ENCODE measurements around the gene SLC25A27.

SLC25A27 gene

DNA sequence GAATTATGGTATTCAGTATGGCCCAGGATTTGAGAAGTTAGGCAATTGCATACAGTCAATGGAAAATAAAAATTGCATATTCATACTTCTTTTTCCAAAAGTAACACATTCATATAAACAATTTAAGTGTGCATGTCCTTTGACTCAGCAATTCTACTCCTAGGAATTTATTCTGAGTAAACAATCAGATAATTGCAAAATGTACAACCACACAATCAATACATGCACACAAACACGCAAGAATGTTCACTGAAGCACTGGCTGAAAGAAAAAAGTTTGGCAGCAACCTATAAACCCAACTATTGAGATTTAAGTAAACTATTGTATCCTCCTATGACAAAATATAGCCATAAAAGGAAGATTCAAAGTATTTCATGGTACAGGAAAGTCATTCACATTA lies 1.8 kb upstream of the SLC25A27 start:
- no peak for DNase-seq (ENCODE audit: low read depth in 2 of 2)

DNA sequence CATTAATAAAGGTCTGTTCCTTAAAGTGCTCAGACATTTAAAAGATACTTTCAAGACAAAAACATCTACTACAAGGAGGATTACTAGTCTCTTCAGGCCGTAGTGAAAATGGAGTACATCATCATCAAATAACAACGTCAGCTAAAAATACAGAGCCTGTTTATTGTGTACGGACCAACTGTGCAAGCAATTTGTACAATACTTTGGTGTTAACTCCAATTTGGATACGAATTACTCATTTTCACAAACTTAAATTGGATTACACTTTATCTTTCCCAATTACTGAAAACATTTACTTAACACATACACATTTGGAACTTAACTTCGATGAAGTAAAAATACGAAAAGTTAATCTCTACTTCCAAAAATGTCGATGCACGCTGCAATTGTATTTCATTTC lies 959 bp upstream of the SLC25A27 start:
- no peak for DNase-seq (ENCODE audit: low read depth in 2 of 2)

DNA sequence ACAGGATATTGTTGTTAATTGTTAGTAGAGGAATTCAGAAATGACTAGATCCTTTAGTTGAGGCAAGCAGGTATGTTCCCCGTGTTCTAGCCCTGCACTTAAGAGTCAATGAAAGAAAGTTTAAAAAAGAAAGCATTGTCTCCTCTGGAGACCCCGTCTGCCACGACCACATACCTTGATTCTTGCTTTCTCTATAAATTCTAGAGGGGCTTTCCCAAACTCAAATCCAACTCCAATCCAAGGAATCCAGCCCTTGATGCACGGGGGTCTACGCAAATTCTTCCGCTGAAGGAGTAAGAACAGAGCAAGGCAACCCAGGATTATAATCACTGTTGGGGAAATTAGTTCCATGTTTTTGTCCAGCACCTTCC lies 558 bp upstream of the SLC25A27 start:
- DNase-seq (ENCODE audit: low read depth in 2 of 2): no peak

DNA sequence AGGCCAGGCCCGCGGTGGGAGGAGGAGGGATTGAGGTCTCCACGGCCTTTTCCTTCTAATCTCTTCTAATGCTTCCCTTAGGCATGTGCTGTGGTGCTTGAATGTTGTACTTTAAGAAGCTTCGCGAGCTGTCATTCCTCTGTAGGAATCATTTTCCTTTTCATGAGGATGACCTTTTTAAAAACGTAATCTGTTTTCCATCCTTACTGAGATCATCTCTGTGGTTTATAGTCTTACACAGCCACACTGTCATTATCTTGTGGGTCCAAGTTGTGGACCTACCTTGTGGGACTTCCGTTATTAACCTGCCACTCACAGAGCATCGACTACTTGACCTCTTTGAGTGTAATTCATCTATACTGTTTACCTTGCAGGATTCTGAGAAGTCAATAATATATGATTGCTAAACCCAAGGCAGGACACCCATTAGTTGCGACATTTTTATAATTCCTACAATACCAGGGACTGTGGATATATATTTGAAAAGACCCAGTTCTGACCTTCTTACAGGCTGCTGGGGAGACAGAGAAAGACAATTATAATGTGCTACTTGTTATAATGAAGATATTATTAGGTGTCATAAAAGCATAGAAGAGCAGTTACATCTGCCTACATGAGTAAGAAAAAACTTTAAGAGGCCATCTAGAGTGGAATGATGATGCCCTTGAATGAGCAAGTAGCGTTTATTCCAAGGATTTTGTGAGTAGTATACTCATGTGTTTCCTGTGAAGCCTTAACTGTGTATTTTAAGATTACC lies 842 bp downstream of the SLC25A27 start:
- DNase-seq (ENCODE audit: low read depth in 2 of 2): no peak

DNA sequence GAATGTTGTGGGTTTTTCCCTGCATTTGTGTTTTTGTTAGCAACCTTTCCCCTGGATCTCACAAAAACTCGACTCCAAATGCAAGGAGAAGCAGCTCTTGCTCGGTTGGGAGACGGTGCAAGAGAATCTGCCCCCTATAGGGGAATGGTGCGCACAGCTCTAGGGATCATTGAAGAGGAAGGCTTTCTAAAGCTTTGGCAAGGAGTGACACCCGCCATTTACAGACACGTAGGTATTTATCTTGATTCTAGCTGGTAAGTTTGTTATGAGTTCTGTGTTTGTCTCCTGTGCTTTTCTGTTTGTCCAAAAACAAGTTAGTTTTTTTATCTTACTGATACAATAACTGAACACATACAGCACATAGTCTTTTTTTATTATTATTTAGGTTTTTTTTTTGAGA lies 3.0 kb downstream of the SLC25A27 start:
- no peak for DNase-seq (ENCODE audit: low read depth in 2 of 2)

DNA sequence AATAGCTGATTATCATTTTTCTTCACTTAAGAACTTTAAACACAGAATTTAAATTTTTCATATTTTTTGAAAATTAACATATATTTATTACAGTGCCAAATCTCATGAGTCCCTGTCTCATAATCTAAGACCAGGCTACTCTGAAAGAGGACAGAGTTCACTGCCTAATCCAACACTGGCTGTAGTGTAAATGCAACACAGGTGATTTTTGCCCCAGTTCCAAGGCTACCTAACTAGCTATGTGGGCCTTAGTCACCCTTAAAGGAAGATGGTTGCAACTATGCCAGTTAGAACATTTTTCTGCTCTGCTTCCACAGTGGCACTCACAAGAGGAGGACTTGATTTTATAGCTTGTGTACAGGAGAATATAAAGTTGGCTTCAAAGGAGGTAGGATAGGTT lies 4.9 kb downstream of the SLC25A27 start:
- no peak for DNase-seq (ENCODE audit: low read depth in 2 of 2)

DNA sequence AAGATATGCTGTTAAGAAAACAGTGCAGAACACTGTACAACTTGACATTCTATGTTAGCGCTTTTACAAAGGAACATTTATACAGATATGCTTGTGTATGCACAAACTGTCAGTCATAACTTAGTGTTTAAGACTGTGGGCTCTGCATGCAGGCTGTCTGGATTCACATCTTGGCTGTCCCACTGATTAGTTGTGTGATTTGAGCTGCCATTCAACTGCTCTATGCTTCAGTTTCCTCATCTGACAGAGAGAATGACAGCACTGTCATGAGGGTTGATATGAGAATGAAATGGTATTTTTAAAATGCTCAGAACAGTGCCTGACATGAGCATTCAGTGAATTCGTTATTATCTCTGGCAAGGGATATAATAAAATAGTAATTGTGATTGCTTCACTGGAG lies 8.7 kb downstream of the SLC25A27 start:
- DNase-seq (ENCODE audit: low read depth in 2 of 2): no peak

DNA sequence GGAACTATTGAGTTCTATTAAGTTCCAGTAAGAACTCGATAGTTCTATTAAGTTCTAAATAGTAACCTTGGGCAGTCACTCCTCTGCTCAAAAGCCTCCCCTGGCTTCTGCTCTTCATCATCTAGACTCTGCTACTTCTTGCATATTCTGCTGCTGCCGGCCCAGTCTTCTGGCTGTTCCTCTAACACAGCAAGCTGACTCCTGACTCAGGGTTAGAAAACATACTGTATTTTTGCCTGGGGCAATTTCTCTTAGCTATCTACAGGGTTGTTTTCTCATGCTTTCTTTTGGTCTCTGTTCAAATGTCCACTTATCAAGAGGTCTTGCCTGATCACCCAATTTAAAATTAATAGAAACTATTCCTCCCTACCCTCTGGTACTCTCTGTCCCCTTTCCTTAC lies 14.6 kb downstream of the SLC25A27 start:
- no peak for DNase-seq (ENCODE audit: low read depth in 2 of 2)

DNA sequence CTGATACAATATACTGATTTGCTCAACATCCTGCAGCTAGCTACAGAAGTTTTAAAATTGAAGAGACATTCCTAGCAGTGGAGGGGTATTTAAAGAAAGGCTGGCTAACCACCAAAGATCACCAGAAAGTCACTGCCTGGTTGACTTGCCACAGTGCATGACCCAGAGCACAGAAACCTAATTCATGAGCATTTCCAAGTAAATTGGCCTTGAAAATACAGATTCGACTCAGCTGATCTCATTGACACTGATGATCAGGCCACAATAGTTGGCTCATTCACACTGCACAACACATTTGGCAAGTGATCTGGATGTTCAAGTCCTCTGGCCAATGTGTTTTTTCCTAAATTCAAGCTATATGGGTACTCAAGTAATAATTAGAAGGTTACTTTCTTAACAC lies 21.6 kb downstream of the SLC25A27 start:
- no peak for DNase-seq (ENCODE audit: low read depth in 2 of 2)

DNA sequence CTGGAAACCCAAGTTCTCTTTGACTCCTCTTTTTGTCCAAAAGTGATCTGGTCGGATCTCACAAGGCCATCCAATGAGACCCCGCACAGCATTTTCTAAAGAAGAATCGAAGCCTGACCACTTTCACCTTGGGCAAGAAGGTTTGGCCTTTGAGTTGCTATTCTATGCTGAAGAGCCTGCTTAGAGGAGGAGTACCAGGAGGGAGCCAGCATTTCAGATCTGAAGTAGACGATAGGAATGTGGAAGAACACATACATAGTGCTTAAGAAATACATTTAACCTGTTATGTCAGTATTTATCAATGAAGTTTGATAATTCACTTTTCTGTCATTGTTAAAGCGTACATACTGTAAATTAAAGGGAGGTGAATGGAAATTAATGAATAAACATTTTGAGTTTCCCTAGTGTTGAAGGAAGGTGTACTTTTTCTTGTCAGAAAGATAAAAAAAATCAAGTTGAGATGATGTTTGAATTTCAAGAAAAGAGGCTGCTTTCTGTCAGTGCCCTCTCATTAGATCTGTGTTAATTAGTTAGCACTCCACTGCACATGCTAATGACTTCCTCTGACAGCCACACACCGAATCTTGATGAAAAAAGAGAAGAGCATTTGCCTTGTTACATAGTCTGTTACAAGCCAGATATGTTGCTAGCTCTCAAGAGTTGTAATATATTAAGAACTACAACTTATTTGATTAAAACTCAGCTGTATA lies 24.0 kb downstream of the SLC25A27 start:
- no peak for DNase-seq (ENCODE audit: low read depth in 2 of 2)

DNA sequence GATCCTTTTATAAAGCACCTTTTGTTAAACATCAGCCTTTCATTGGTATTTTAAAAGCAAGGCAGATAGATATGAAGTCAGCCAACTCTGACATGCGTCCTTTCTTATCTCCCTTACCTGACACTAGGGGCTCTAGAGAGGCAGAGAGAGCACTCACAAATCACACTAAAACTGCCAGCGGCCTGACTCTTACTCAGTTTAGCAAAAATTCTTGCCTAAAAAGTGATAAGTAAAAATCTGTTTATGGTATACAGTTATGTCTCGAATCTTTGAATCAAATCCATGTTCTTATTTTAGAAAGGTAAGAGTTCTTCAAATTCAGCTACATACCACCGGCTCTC lies 24.5 kb downstream of the SLC25A27 start:
- DNase-seq (ENCODE audit: low read depth in 2 of 2): no peak

DNA sequence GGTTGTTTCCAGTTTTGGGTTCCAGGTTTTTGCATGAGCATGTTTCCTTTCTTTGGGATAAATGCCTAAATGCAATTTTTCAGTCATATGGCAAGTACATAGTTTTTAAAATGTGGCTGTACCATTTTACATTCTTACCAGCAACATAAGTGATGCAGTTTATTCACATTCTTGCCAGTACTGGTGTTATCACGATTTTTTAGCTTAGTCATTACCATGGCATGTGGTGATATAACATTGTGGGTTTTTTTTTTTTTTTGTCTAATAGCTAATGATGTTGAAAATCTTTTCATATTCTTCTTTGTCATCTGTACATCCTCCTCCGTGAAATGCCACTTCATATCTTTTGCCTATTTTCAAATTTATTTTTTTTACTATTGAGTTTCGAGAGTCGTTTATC lies 32.0 kb downstream of the SLC25A27 start:
- DNase-seq (ENCODE audit: low read depth in 2 of 2): peak; percentile 0 to 2

DNA sequence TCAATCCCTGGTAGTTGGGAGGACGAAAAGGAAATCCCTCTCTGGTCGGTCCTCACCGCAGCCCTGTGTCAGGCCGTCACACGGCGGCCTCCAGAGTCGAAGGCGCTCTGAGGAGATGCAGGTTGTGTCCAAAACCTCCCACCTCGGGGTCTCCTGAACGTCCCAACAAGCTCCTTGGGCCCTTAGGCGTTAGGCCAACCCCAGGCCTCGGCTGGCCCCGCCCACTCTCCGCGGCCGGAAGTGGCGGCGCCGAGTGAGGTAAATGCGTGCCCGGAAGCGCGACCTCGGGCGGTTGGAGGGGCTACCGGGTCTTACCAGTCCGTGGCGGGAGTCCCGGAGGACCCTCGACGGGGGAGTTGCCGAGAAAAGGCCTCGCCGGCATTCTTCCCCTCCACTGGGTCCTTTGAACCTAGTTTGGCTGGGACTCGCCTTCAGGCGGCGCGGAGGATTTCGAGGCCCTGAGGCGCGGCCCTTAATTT lies 34.9 kb downstream of the SLC25A27 start, which contains the start of gene TDRD6:
TDRD6 (plus strand) TSS at position 267 of the 479 bp plus-strand sequence. CDS start 244 bp downstream, outside the sequence.
- no peak for DNase-seq (ENCODE audit: low read depth in 2 of 2)

DNA sequence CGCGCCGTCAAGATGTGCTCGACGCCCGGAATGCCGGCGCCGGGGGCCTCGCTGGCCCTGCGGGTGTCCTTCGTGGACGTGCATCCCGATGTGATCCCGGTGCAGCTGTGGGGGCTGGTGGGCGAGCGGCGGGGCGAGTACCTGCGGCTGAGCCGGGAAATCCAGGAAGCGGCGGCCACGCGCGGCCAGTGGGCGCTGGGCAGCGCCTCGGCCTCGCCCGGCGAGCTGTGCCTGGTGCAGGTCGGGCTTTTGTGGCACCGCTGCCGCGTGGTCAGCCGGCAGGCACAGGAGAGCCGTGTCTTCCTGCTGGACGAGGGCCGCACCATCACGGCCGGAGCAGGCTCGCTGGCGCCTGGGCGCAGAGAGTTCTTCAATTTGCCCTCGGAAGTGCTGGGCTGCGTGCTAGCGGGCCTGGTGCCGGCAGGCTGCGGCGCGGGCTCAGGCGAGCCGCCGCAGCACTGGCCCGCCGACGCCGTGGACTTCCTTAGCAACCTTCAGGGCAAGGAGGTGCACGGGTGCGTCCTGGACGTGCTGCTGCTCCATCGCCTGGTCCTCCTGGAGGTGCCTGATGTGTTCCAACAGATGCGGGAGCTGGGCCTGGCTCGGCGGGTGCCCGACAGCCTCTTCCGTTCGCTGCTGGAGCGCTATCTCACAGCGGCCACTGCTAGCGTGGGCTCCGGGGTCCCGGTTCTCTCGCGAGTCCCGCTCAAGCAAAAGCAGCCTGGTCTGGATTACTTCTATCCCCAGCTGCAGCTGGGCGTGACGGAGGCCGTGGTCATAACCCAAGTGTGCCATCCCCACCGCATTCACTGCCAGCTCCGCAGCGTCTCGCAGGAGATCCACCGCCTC lies 35.6 kb downstream of the SLC25A27 start:
- no peak for DNase-seq (ENCODE audit: low read depth in 2 of 2)

DNA sequence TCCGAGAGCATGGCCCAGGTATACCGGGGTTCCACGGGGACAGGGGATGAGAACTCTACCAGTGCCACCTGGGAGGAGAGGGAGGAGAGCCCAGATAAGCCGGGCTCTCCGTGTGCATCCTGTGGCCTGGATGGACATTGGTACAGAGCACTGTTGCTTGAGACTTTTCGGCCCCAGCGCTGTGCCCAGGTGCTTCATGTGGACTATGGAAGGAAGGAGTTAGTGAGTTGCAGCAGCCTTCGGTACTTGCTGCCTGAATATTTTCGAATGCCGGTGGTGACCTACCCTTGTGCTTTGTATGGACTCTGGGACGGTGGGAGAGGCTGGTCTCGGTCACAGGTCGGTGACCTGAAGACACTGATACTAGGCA lies 36.2 kb downstream of the SLC25A27 start:
- DNase-seq (ENCODE audit: low read depth in 2 of 2): no peak

DNA sequence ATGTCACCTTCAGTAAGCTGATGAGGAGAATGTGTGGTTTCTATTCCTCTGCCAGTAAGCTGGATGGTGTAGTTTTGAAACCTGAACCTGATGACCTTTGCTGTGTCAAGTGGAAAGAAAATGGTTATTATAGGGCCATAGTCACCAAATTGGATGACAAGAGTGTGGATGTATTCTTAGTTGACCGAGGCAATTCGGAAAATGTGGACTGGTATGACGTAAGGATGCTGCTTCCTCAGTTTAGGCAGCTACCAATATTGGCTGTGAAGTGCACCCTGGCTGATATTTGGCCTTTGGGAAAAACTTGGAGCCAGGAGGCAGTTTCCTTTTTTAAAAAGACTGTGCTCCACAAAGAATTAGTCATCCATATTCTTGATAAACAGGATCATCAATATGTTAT lies 36.9 kb downstream of the SLC25A27 start:
- DNase-seq (ENCODE audit: low read depth in 2 of 2): no peak

DNA sequence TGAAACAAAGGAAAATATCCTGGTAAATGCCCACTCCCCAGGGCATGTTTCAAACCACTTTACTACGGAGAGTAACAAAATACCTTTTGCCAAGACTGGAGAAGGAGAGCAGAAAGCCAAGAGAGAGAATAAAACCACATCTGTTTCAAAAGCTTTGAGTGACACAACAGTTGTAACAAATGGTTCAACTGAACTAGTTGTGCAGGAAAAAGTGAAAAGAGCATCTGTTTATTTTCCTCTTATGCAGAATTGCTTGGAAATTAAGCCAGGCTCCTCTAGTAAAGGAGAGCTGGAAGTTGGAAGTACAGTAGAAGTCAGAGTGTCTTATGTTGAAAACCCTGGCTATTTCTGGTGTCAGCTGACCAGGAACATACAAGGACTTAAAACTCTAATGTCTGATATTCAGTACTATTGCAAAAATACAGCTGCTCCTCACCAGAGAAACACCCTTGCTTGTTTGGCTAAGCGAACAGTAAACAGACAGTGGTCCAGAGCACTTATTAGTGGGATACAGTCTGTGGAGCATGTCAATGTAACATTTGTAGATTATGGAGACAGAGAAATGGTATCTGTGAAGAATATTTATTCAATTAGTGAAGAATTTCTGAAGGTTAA lies 37.5 kb downstream of the SLC25A27 start:
- DNase-seq (ENCODE audit: low read depth in 2 of 2): no peak

DNA sequence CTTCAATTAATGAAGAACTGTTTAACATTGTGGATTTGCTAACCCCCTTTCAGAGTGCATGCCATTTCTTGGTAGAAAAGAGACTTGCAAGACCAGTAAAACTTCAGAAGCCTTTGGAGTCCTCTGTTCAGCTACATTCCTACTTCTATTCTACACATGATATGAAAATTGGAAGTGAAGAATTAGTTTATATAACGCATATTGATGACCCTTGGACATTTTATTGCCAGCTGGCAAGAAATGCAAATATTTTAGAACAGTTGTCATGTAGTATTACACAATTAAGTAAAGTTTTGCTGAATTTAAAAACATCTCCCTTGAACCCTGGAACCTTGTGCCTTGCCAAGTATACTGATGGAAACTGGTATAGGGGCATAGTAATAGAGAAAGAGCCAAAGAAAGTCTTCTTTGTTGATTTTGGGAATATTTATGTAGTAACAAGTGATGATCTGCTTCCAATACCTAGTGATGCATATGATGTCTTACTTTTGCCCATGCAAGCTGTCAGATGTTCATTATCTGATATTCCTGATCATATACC lies 38.2 kb downstream of the SLC25A27 start:
- DNase-seq (ENCODE audit: low read depth in 2 of 2): no peak

DNA sequence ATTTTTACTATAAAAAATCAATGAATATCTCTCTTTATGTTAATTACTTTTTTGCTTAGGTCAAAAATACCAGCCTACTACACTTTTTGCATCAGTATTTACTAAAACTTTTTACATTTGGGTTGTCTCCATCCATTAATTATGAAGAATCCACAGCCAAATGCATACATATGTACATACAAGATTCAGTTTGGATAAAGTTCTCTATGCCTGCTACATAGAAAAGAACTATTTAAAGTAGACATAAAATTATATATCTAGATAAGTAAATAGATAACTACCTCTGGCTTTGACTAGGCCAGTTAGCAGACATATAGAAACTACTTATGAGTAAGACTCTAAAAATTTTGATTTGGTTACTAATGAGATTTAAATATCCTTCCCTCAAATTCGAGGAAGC lies 47.2 kb downstream of the SLC25A27 start:
- no peak for DNase-seq (ENCODE audit: low read depth in 2 of 2)

DNA sequence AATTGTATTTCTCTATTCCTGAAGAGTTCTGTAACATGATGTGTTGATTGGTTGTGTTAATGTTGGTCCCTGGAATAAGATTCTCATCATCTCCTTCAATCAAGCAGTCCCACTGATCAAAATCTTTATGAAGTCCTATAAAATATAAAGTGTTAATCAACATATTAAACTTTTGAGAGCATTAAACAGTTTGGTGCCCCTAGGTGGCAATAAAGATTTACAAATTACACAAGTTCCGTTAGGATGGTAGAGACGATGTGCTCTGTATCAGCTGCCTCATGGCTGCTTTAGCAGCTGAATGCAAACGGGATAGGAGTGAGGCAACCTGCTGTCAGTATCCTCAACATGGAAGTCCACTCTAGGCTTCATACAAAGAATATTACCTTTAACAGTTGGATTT lies 51.8 kb downstream of the SLC25A27 start:
- DNase-seq (ENCODE audit: low read depth in 2 of 2): no peak

DNA sequence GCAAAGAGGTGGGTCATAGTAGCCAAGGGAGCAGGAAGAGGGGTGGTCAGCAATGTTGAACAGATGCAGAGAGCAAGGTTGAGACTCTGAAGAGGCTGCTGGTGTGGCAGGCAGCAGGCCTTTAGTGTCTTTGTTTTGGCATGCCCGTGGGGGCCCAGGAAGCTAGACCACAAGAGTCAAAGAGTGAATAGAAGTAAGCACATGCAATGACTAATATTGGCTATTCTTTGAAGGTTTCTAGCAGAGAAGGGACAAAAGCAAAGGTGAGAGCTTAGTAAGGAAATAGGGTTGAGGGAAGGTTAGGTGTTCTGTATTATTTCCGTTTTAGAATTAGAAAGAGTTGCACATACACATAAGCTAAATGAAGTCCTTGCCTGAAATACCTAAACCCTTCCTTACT lies 53.7 kb downstream of the SLC25A27 start:
- no peak for DNase-seq (ENCODE audit: low read depth in 2 of 2)

DNA sequence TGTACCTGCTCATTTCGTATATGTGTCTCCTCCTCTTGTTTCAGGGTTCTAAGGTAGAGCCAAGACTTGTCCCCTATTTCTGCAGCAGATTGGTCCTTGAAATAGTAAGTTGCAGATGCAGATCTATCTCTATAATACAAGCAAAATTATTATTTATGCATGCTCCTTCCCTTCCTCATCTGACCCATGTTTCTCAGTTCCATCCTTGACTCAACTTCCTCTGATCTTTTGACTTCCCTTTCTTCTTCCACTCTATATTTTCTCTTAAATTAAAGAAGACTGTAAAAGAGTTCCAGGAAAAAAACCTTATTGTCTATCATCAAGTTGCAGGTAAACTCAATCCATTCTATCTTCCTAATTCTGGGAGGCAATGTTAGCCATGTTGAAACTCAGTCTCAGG lies 58.7 kb downstream of the SLC25A27 start:
- DNase-seq (ENCODE audit: low read depth in 2 of 2): no peak
